ENCODE measurements around the gene CACNA2D3. TPM values are rescaled to one million over a fixed set of nuclear protein-coding genes. Genes with fewer than 3 reads are reported as not detected.

The CACNA2D3 gene
- total RNA-seq, 1 donor = 4.3 TPM

- no peak for DNase-seq (ENCODE audit: low read depth)
- no peak overlapping the region for H3K4me3 ChIP-seq (ENCODE audit: low read depth, low read length)
- no peak for TF ChIP-seq CTCF (IDR thresholded peaks at IDR 0.05; ENCODE audit: insufficient read depth, low read depth, low read length)
Measured at GRCh38 chr3:55036883-55037577, 914.7 kb downstream of the CACNA2D3 start.

GRCh38 chr3:55042591-55042990 lies 920.2 kb downstream of the CACNA2D3 start:
- H3K4me3 ChIP-seq (ENCODE audit: low read depth, low read length) = no peak overlapping the region
- TF ChIP-seq CTCF (IDR thresholded peaks at IDR 0.05; ENCODE audit: insufficient read depth, low read depth, low read length) = peak; percentile 46
- peak; percentile 40 for DNase-seq (ENCODE audit: low read depth)

- TF ChIP-seq CTCF (IDR thresholded peaks at IDR 0.05; ENCODE audit: insufficient read depth, low read depth, low read length) = no peak
- DNase-seq (ENCODE audit: low read depth) = no peak
Measured at GRCh38 chr3:55044486-55044885, 922.1 kb downstream of the CACNA2D3 start.

GRCh38 chr3:55059027-55059629 lies 936.8 kb downstream of the CACNA2D3 start:
- no peak for TF ChIP-seq CTCF (IDR thresholded peaks at IDR 0.05; ENCODE audit: insufficient read depth, low read depth, low read length)
- peak; percentile 62 for DNase-seq (ENCODE audit: low read depth)

More at GRCh38 chr3:55044486-55044885, 922.1 kb downstream of the CACNA2D3 start:
- H3K4me3 ChIP-seq (ENCODE audit: low read depth, low read length) = no peak overlapping the region

GRCh38 chr3:55060896-55061719 lies 938.8 kb downstream of the CACNA2D3 start:
- DNase-seq (ENCODE audit: low read depth) = peak; percentile 28
- TF ChIP-seq CTCF (IDR thresholded peaks at IDR 0.05; ENCODE audit: insufficient read depth, low read depth, low read length) = no peak
- no peak overlapping the region for H3K4me3 ChIP-seq (ENCODE audit: low read depth, low read length)

More at GRCh38 chr3:55059027-55059629, 936.8 kb downstream of the CACNA2D3 start:
- no peak overlapping the region for H3K4me3 ChIP-seq (ENCODE audit: low read depth, low read length)

GRCh38 chr3:55061720-55062034 lies 939.3 kb downstream of the CACNA2D3 start:
- no peak for DNase-seq (ENCODE audit: low read depth)
- no peak for TF ChIP-seq CTCF (IDR thresholded peaks at IDR 0.05; ENCODE audit: insufficient read depth, low read depth, low read length)
- no peak overlapping the region for H3K4me3 ChIP-seq (ENCODE audit: low read depth, low read length)
